Ishikawa (cell line): ENCODE results near the gene RPGRIP1L.

Experiments used
- CEBPB ChIP-seq: IDR thresholded peaks from 2 replicates; pipeline ENCODE4 v1.6.1; 2012
- FOXM1 ChIP-seq: IDR thresholded peaks from 2 replicates; pipeline ENCODE4 v1.6.1; 2012; ENCODE audit warnings: low read depth, borderline replicate concordance
- MAX ChIP-seq: IDR thresholded peaks from 2 replicates; pipeline ENCODE4 v1.6.1; 2012
- YY1 ChIP-seq: IDR thresholded peaks from 2 replicates; pipeline ENCODE4 v1.6.1; 2012; ENCODE audit warnings: low read depth

- no peak for TF ChIP-seq CEBPB
- no peak for TF ChIP-seq FOXM1
- no peak for TF ChIP-seq YY1
- no peak for TF ChIP-seq MAX
Measured at GRCh38 chr16:53740476-53740875, 36.8 kb upstream of the RPGRIP1L start.
